Skeletal muscle cell (primary cell): ENCODE measurements around the gene BHLHA9.

Source experiments
- DNase-seq: peaks from one replicate; pipeline ENCODE4 v3.0.0-alpha.2; 2010; ENCODE audit warnings: low read depth
- H3K4me3 ChIP-seq: 2 replicates; pipeline ENCODE4 v1.5.1; 2011; ENCODE audit warnings: low read depth, mild to moderate bottlenecking, control low read depth, low read length, moderate library complexity

Gene BHLHA9

GRCh38 chr17:1244606-1245012, 25.6 kb upstream of the BHLHA9 start:
- no peak overlapping the region for H3K4me3 ChIP-seq
- no peak for DNase-seq

- H3K4me3 ChIP-seq = no peak overlapping the region
Observed at GRCh38 chr17:1251866-1252608, 18.2 kb upstream of the BHLHA9 start.

GRCh38 chr17:1255041-1255440, 15.2 kb upstream of the BHLHA9 start:
- no peak overlapping the region for H3K4me3 ChIP-seq
- no peak for DNase-seq

More at GRCh38 chr17:1251866-1252608, 18.2 kb upstream of the BHLHA9 start:
- no peak for DNase-seq

DNA sequence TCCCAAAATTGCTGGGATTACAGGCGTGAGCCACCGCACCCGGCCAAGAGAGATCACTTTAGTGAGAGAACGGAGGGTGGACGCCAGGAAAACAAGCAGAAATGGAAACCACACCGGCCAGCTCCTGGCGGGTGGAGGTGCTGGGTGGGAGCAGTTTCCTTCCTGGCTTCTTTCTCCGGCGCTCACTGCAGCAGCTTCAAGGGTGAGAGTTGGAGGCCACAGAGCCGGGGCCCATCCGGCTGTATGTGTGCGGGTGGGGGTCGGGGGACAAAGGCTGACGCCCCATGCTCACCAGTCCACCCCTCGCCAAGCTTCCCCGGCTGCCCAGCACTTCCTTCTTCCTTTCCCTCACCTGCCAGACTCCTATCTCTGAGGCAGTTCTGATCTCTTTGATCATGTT, 13.5 kb upstream of the BHLHA9 start:
- H3K4me3 ChIP-seq = no peak overlapping the region
- DNase-seq = no peak

DNA sequence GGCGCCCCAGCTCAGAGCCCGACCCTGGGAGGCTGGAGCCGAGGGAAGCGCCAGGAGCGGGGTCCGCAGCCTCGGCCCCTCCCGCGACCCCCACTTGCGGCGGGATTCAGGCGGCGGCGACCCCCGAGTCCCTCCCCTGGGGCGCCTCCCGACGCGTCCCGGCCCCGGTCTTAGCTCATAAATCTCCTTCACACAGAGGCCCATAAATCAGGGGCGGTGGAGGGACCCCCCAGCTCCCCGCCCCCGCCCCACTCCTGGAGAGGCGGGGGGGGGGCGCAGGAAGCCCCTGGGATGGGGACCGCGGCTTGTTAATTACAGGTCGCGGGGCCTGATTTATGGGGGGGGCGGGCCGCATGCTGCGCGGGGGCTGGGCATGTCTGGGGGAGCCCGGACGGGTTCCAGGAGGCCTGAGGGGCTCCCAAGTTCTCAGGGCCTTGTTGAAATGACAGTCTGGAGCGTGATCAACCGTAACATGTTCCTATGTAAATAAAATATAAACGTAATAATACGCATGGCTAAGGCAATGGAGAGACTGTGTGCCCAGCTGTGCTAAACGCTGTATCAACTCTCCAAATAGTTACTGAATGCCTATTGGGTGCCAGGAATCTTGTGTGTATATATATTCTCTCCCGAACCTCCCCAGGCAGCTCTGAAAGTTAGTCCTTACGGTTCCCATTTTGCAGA, 10.0 kb upstream of the BHLHA9 start:
- peak overlapping the region; percentile 60 for H3K4me3 ChIP-seq
- DNase-seq = no peak

- no peak overlapping the region for H3K4me3 ChIP-seq
- no peak for DNase-seq
Observed at GRCh38 chr17:1260770-1261161, 9.5 kb upstream of the BHLHA9 start.

GRCh38 chr17:1264196-1264595, 6.0 kb upstream of the BHLHA9 start:
- H3K4me3 ChIP-seq = no peak overlapping the region
- DNase-seq = no peak

DNA sequence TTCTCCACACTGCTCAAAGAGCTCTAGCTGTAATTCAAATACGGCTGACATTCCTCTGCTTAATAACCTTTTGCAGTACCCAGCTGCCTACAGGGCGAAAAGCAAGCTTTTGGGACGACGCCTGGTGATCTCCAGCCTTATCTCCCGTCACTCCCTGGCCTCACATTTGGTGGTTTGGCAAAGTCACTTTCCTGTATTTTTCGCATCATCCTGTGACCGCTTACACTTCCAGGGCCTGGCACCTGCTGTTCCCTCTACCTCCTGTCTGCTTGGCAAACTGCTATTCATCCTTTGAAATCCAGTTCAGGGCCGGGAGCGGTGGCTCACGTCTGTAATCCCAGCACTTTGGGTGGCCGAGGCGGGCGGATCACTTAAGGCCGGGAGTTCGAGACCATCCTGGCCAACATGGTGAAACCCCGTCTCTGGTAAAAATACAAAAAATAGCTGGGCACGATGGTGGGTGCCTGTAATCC, 2.7 kb upstream of the BHLHA9 start:
- DNase-seq = no peak
- H3K4me3 ChIP-seq = peak overlapping the region; percentile 65

GRCh38 chr17:1271030-1271423, 783 bp downstream of the BHLHA9 start:
- DNase-seq = no peak
- no peak overlapping the region for H3K4me3 ChIP-seq

DNA sequence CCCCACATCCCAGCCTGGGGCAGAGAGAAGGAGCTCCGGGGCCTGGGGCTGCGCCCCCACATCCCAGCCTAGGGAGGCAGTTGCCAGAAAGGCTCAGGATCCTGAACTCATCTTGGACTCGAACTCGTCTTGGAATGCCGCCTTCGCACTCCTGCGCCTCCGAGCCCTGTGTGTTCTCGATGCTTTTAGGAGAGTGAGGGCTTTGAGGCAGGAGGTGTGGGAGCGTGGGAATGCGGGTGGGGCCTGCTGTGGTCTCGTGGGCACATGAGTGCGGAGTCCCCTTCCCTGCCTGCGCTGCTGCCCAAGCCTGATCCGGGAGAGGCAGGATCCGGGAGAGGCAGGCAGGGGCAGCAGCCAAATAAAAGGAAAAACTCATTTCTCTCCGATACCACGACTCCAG, 1.2 kb downstream of the BHLHA9 start:
- no peak for DNase-seq

DNA sequence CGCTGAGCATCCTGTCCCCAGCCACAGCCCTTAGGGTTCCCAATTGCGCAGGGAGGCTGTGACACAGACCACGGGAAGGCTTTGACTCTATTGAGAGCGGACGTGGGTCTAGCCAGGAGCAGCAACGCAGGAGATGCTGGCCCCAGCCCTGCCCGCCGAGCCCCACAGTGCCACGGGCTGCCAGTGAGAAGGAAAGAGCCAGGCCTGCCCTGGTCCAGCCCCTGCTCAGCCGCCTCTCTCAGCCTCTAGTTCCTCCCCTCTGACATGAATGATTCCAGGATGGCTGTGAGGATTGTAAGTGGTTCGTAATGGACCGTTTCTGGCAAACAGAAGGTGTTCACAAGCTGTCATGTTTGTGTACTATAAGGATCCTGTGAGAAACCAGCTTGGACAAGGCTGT, 2.5 kb downstream of the BHLHA9 start:
- H3K4me3 ChIP-seq = no peak overlapping the region
- no peak for DNase-seq

More for the DNA sequence above, 1.2 kb downstream of the BHLHA9 start:
- no peak overlapping the region for H3K4me3 ChIP-seq

DNA sequence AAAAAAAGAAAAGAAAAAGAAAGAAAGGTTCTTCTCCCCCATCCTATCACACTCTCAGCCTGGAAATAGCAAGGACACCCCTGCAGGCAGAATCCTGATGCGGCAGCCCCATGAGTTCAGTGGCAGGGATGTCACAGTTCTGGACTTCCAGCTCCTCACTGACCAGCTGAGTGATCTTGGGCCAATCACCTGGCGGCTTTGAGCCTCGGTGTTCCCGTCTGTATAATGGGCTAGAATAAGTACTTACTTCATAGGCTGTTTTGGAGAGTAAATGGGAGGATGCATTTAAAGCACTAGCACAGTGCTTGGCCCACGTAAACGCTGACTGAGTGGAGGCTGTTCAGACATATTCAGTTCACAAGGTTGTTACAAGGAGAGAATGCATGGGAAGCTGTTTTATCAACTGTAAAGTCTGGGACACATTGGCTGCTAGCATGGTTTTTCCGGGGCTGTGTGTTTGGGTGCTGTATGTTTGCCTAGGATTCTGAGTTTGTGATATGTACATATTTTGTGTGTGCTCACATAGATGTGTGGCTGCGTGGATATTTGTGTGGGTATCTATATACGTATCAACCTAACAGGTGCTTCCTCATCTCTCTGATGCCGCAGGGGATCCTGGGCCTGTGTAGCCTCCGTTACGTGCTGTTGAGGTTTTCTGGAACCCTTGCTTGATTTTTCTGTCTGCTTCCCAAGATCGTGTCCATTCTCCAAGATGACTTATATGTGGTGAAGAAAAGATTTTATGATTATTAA, 3.4 kb downstream of the BHLHA9 start:
- no peak for DNase-seq
- no peak overlapping the region for H3K4me3 ChIP-seq

- no peak overlapping the region for H3K4me3 ChIP-seq
- DNase-seq = no peak
Observed at GRCh38 chr17:1274245-1274608, 4.0 kb downstream of the BHLHA9 start.

- no peak for DNase-seq
- H3K4me3 ChIP-seq = no peak overlapping the region
Observed at GRCh38 chr17:1275205-1275961, 5.1 kb downstream of the BHLHA9 start.

GRCh38 chr17:1275962-1276736, 5.9 kb downstream of the BHLHA9 start:
- no peak overlapping the region for H3K4me3 ChIP-seq
- no peak for DNase-seq

GRCh38 chr17:1280652-1281051, 10.4 kb downstream of the BHLHA9 start:
- no peak for DNase-seq
- H3K4me3 ChIP-seq = no peak overlapping the region

DNA sequence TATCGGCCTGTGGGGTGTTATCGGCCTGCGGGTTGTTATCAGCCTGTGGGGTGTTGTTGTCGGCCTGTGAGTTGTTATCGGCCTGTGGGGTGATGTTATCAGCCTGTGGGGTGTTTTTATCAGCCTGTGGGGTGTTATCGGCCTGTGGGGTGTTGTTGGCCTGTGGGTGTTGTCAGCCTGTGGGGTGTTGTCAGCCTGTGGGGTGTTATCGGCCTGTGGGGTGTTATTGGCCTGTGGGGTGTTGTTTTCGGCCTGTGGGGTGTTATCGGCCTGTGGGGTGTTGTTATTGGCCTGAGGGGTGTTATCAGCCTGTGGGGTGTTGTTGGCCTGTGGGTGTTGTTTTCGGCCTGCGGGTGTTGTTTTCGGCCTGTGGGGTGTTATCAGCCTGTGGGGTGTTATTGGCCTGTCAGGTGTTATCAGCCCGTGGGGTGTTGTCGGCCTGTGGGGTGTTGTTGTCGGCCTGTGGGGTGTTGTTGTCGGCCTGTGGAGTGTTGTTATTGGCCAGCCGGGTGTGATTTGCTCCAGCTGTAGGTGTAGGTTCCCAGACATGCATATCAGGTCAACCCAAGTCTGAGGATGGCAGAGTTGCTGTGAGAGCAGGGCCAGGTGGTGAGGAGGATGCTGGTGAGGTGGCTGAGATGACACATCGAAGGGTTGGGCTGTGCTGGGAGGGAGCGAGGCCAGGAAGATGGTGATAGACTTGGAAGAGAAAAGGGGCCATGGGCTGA, 16.3 kb downstream of the BHLHA9 start:
- no peak for DNase-seq
- no peak overlapping the region for H3K4me3 ChIP-seq

DNA sequence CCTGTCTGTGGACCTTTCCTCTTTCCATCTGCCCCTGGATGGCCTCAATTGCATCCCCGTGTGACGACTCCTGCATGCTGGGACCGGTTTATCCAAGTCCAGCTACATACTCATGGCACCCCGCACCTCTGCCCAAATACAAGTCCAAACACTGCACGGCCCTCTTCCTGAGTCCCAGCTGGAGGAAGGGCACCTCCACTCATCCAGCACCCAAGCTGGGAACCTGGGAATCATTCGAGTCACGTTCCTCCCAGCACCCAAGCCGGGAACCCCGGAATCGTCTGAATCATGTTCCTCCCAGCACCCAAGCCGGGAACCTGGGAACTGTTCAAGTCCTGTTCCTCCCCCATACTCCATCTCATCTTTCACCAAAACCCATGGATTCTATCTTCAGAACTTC, 19.5 kb downstream of the BHLHA9 start:
- no peak for DNase-seq
- H3K4me3 ChIP-seq = no peak overlapping the region
